Effector memory CD4-positive, alpha-beta T cell (primary cell): Measurements from ENCODE around the gene RFC4.
"Not testable (repeated sequence)": the region's sequence is repeated elsewhere in the genome, so short reads cannot be mapped to it uniquely, and the experiment has no call there.

Experiments
- DNase-seq, 3 donors: peaks; one replicate each; pipeline ENCODE4 v3.0.0-alpha.2; 2020
- H3K27ac ChIP-seq: 2 replicates; pipeline ENCODE4 v1.7.0; 2013; ENCODE audit warnings: mild to moderate bottlenecking, low read length, moderate library complexity; ENCODE audit not compliant: insufficient read depth, poor library complexity, severe bottlenecking
- H3K27me3 ChIP-seq: replicated peaks from 2 replicates; pipeline ENCODE4 v1.7.0; 2013; ENCODE audit warnings: mild to moderate bottlenecking, low read length; ENCODE audit not compliant: insufficient read depth, control insufficient read depth, poor library complexity, severe bottlenecking
- H3K36me3 ChIP-seq: 2 replicates; pipeline ENCODE4 v1.7.0; 2013; ENCODE audit warnings: mild to moderate bottlenecking, low read length, moderate library complexity; ENCODE audit not compliant: control insufficient read depth, insufficient read depth
- H3K4me1 ChIP-seq: 2 replicates; pipeline ENCODE4 v1.7.0; 2013; ENCODE audit warnings: low read length, mild to moderate bottlenecking; ENCODE audit not compliant: control insufficient read depth, insufficient read depth, poor library complexity, severe bottlenecking
- H3K4me3 ChIP-seq: 2 replicates; pipeline ENCODE4 v1.7.0; 2013; ENCODE audit warnings: low read length, low read depth, mild to moderate bottlenecking; ENCODE audit not compliant: insufficient read depth, poor library complexity, severe bottlenecking
- H3K9me3 ChIP-seq: 2 replicates; pipeline ENCODE4 v1.7.0; 2013; ENCODE audit warnings: mild to moderate bottlenecking, low read length, moderate library complexity; ENCODE audit not compliant: control insufficient read depth

RFC4 gene

DNA sequence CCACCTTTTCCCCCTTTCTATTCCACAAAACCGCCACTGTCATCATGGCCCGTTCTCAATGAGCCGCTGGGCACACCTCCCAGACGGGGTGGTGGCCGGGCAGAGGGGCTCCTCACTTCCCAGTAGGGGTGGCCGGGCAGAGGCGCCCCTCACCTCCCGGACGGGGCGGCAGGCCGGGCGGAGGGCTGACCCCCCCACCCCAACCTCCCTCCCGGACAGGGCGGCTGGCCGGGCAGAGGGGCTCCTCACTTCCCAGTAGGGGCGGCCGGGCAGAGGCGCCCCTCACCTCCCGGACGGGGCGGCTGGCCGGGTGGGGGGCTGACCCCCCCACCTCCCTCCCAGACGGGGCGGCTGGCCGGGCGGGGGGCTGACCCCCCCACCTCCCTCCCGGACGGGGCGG lies 5.0 kb upstream of the RFC4 start:
- H3K36me3 ChIP-seq, H3K27ac ChIP-seq, H3K9me3 ChIP-seq, H3K4me3 ChIP-seq, DNase-seq, H3K27me3 ChIP-seq: not testable (repeated sequence)
- peaks cover 10% of the 10 kb centered on the region for H3K4me1 ChIP-seq

DNA sequence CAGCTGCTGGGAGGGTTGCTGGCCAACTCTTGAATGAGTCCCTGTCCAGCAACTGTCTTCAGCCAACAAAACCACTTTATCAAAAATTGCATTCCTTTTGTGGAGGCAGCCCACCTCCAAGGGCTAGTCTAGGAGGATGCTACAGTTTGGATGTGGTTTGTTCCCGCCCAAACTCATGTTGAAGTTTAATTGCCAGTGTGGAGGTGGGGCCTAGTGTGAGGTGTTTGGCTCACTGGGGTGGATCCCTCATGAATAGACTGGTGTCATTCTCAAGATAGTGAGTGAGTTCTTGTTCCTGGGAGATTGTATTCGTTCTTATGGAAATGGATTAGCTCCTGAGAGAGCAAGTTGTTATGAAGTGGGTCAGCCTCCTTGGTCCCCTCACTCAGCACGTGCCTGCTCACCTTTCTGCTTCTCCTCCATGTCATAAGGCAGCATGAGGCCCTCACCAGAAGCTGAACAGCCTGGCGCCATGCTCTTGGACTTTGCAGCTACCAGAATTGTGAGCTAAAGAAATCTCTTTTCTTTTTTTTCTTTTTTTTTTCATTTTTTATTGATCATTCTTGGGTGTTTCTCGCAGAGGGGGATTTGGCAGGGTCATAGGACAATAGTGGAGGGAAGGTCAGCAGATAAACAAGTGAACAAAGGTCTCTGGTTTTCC lies 4.2 kb upstream of the RFC4 start:
- Histone ChIP-seq H3K27ac (no peak overlapping the region), H3K4me1 (peaks cover 10% of the 10 kb centered on the region), H3K9me3 (no peaks in the 10 kb centered on the region), H3K27me3 (no peaks in the 10 kb centered on the region), H3K36me3 (no peaks in the 10 kb centered on the region), H3K4me3 (no peak overlapping the region)
- no peak for DNase-seq

DNA sequence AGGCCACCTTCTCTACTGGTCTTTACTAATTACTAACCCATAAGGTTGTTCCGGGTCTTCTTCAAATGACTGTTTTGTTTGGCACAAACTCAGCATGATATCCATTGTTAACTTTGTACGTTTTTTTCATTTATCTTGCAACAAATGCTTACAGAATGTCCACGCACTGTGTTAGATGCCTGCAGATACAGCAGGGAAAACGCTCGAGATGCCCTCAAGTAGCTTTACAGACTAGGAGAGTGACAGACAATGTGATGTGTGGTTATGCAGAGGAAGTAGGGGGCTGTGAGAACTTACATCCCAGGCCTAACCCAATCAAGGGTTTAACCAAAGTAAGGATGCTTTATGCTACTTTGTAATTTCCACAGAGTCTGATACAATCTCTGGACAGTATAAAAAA lies 949 bp upstream of the RFC4 start:
- peak overlapping the region; percentile 84 for H3K27ac ChIP-seq
- H3K4me1 ChIP-seq, result peaks cover 10% of the 10 kb centered on the region
- no peaks in the 10 kb centered on the region for H3K36me3 ChIP-seq
- H3K27me3 ChIP-seq, result no peaks in the 10 kb centered on the region
- no peaks in the 10 kb centered on the region for H3K9me3 ChIP-seq
- peak overlapping the region; percentile 92 for H3K4me3 ChIP-seq
- DNase-seq, result no peak

DNA sequence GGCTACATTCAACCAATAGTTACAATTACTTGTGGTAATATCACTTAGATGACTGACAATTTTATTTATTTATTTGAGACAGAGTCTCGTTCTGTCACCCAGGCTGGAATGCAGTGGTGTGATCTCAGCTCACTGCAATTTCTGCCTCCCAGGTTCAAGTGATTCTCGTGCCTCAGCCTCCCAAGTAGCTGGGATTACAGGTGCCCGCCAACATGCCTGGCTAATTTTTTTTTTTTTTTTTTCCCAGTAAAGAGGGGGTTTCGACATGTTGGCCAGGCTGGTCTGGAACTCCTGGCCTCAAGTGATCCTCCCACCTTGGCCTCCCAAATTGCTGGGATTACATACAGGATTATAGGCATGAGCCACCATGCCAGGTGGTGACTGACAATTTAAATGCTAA lies 2.8 kb downstream of the RFC4 start:
- not testable (repeated sequence) for H3K27ac ChIP-seq

DNA sequence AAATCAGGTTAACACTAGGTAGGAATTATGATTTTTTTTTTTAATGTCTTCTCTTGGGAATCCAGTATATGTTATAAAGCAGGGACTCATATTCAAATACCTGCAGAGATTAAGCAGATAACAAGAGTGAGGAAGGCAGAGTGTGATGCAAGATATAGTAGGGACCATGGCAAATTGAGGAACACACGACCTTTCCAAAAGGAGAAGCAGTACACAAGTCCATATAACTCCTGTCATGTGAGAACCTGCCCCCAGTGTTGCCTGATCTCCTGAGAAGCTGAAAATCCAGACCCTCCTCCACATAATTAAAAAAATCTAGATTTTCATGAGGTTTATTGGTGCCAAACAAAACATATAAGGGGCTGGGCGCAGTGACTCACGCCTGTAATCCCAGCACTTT lies 3.6 kb downstream of the RFC4 start:
- Histone ChIP-seq H3K36me3 (peaks cover 7% of the 10 kb centered on the region), H3K27me3 (no peaks in the 10 kb centered on the region), H3K4me3 (no peak overlapping the region), H3K9me3 (no peaks in the 10 kb centered on the region), H3K27ac (no peak overlapping the region), H3K4me1 (peaks cover 10% of the 10 kb centered on the region)
- no peak for DNase-seq

More for the DNA sequence above, 2.8 kb downstream of the RFC4 start:
- not testable (repeated sequence) for DNase-seq, H3K4me3 ChIP-seq, H3K36me3 ChIP-seq, H3K27me3 ChIP-seq, H3K9me3 ChIP-seq
- peaks cover 10% of the 10 kb centered on the region for H3K4me1 ChIP-seq

DNA sequence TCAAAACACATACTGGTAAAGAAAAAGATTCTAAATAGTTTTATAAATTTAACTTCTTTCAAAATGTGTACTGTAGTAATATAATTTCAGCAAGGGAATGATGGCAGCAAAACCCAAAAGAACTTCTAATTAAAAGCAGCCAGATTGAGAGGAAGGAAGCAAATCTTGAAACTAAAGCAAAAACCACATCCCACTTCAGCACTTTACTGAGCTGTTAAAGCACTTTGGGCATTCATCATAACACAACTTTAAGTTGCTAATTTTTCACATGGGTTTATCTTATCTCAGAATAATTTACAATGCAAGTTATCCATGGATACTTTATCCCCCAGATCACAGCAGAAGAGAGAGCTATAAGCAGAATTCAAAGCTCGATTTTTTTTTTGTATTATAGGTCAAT lies 6.0 kb downstream of the RFC4 start:
- no peak for DNase-seq
- H3K27me3 ChIP-seq, result no peaks in the 10 kb centered on the region
- H3K36me3 ChIP-seq, result peaks cover 13% of the 10 kb centered on the region
- H3K9me3 ChIP-seq, result no peaks in the 10 kb centered on the region
- no peak overlapping the region for H3K4me3 ChIP-seq
- no peak overlapping the region for H3K27ac ChIP-seq
- no peaks in the 10 kb centered on the region for H3K4me1 ChIP-seq

DNA sequence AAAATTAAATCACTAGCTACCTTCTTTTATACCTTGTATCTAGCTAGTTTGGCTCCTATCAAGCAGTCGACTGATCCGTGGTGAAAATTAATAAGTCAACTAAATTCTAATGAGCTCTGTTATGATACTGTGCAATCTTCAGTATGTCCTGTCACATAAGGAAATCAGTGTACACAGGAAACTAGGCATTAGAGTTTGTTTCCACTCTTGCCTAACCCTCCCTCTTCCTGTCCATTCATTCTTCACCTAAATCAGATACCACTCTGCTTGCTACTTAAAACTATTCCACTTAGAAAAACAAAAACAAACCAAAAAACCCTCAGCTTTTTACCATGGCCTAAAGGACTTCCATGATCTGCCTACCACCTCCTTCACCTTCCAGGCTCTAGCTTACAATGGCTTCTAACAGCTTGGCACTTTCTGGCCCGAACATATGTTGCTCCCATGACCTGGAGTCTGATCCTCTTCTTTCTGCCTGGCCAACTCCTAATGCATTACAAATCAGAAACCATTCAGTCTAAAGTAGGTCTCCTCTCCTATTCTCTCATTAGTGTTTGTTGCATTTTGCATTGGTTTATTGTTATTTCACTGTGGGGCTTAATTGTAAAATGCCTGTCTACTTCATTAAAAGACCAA lies 7.9 kb downstream of the RFC4 start:
- Histone ChIP-seq H3K4me1 (no peaks in the 10 kb centered on the region), H3K27me3 (no peaks in the 10 kb centered on the region), H3K27ac (no peak overlapping the region), H3K4me3 (no peak overlapping the region), H3K9me3 (no peaks in the 10 kb centered on the region), H3K36me3 (peaks cover 18% of the 10 kb centered on the region)
- DNase-seq, result no peak

DNA sequence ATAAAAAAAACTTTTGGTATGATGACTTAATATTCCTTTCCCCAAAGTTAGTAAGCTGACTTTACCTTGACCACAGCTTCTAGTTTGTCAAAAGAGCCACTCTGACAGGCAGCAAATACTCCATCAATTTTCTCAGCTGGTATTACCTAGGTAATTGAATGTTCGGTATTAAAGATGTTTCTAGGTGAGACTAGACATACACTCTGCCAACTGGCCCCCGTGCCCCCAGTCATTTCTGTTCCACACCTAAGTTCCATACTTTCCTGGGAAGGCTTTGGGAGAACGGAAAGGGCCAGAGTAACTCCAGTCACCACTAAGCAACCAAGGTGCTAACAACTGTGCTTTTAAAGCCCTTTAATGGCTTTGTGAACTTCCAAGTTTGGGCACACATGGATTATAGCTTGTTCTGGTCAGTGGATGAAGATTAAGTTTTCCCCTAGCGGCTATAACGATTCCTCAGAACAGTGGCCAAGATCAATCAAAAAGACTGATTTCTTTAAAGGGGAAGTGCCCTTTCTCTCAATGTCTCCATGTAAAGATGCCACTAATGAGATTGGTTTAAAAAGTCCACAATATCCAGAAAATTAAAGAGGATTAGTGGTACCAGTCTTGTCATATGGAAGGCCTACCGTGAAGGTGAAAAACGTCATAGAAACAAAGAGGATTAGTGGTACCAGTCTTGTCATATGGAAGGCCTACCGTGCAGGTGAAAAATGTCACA lies 15.9 kb downstream of the RFC4 start:
- Histone ChIP-seq H3K4me1 (peaks cover 20% of the 10 kb centered on the region), H3K4me3 (no peak overlapping the region), H3K9me3 (no peaks in the 10 kb centered on the region), H3K36me3 (peaks cover 52% of the 10 kb centered on the region), H3K27ac (no peak overlapping the region), H3K27me3 (no peaks in the 10 kb centered on the region)
- no peak for DNase-seq

DNA sequence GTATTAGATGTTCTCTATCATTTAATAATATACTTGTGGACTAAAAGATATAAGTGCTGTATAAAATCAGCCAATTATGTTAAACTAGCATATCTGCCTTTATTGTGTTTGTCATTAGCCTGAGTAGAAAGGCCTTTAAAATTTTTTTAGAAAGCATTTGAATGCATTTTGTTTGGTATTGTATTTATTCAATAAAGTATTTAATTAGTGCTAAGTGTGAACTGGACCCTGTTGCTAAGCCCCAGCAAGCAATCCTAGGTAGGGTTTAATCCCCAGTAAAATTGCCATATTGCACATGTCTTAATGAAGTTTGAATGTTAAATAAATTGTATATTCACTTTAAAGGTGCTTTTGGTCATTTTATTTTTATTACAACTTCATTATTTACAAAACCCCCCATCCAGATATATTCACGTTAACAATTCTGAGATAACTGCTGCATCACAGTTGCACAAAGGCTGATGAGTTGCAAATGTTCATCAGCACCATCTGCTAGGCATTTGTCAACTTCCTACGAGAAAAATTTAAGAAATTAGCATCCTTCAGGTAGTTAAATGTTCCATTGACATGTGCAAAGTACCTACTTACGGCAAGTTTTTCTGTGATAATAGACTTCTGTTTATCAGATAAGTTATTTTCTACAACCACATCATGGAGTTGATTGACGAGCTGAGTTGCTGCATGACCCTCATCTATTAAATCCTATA lies 16.6 kb downstream of the RFC4 start:
- no peak overlapping the region for H3K4me3 ChIP-seq
- no peaks in the 10 kb centered on the region for H3K27me3 ChIP-seq
- no peaks in the 10 kb centered on the region for H3K9me3 ChIP-seq
- peaks cover 27% of the 10 kb centered on the region for H3K4me1 ChIP-seq
- H3K27ac ChIP-seq, result no peak overlapping the region
- H3K36me3 ChIP-seq, result peaks cover 59% of the 10 kb centered on the region
- DNase-seq, result no peak
